DND-41 (cell line): ENCODE measurements around the gene SAMD4A.

Source experiments
- ATAC-seq: fragments of 200-7000 bp; cut with Tn5 transposase; 3 replicates; pipeline ENCODE4 v1.9.1; 2021; ENCODE audit warnings: low read depth; ENCODE audit not compliant: insufficient read depth
- DNase-seq: peaks from one replicate; pipeline ENCODE4 v3.0.0-alpha.2; 2020
- H2AFZ ChIP-seq: 2 replicates; pipeline ENCODE4 v1.6.0; 2012; ENCODE audit warnings: low read depth, low read length
- H3K27ac ChIP-seq: 2 replicates; pipeline ENCODE4 v1.5.1; 2012; ENCODE audit warnings: low read length, inconsistent platforms
- H3K27me3 ChIP-seq: fragments of 200-600 bp; sonication (generic); 2 replicates; pipeline ENCODE4 v1.6.0; 2012; ENCODE audit warnings: low read length, mild to moderate bottlenecking, inconsistent platforms; ENCODE audit not compliant: insufficient read depth, poor library complexity
- H3K36me3 ChIP-seq: 2 replicates; pipeline ENCODE4 v1.5.1; 2012; ENCODE audit warnings: low read length, inconsistent platforms; ENCODE audit not compliant: insufficient read depth
- H3K4me1 ChIP-seq: 2 replicates; pipeline ENCODE4 v1.5.1; 2012; ENCODE audit warnings: mild to moderate bottlenecking, low read length; ENCODE audit not compliant: insufficient read depth
- H3K4me2 ChIP-seq: 2 replicates; pipeline ENCODE4 v1.6.0; 2012; ENCODE audit warnings: mild to moderate bottlenecking, moderate library complexity, low read length, inconsistent platforms; ENCODE audit not compliant: insufficient read depth
- H3K4me3 ChIP-seq, 2 experiments: fragments of 200-600 bp in 1 of 2; shearing (Covaris generic) in 1 of 2; 2 replicates each; pipeline ENCODE4 v1.5.1; 2012 to 2016; ENCODE audit warnings: inconsistent platforms in 2 of 2, low read length in 2 of 2, mild to moderate bottlenecking in 2 of 2, low read depth in 1 of 2, moderate library complexity in 1 of 2
- H3K79me2 ChIP-seq: 2 replicates; pipeline ENCODE4 v1.6.0; 2012; ENCODE audit warnings: low read length, inconsistent platforms; ENCODE audit not compliant: insufficient read depth
- H3K9ac ChIP-seq: 2 replicates; pipeline ENCODE4 v1.6.0; 2012; ENCODE audit warnings: low read depth, mild to moderate bottlenecking, inconsistent platforms, low read length, moderate library complexity
- H3K9me3 ChIP-seq: 2 replicates; pipeline ENCODE4 v1.5.1; 2012; ENCODE audit warnings: low read length, moderate library complexity, mild to moderate bottlenecking, inconsistent platforms; ENCODE audit not compliant: insufficient read depth, severe bottlenecking
- H4K20me1 ChIP-seq: 2 replicates; pipeline ENCODE4 v1.6.0; 2012; ENCODE audit warnings: low read length; ENCODE audit not compliant: insufficient read depth
- EZH2 ChIP-seq: IDR thresholded peaks from 3 replicates; pipeline ENCODE4 v1.6.1; 2012; ENCODE audit warnings: borderline replicate concordance, low read depth, mild to moderate bottlenecking, moderate library complexity, low read length, inconsistent platforms; ENCODE audit not compliant: severe bottlenecking
- TF ChIP-seq, protein P1 (sequence below): IDR thresholded peaks from 2 replicates; pipeline ENCODE4 v1.5.1; 2012; ENCODE audit warnings: borderline replicate concordance, low read length, moderate library complexity, mild to moderate bottlenecking; ENCODE audit not compliant: poor library complexity, severe bottlenecking; ENCODE audit errors: extremely low read depth

SAMD4A gene

DNA sequence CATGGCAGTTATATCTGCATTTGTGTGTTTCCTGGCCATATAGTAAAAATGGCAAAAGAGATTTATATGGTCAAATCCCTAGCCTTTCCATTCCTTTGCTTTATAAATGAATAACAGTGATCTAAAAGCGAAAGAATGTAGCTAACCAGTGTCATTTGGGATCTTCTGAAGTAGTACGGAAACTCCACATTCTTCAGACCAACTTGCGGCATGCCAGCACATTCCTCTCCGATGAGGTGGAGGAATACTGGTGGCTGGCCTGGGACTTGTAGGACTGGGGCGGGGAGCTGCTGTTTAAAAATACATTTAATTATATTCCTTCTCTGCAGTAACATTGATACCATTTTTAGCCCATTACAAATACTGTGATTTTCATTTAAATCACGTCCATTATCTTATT is 85.3 kb downstream of the SAMD4A start:
- peaks cover 40% of the 10 kb centered on the region for H3K27me3 ChIP-seq
- H3K4me3 ChIP-seq = no peak overlapping the region
- no peaks in the 10 kb centered on the region for H3K4me1 ChIP-seq
- no peak overlapping the region for H3K9ac ChIP-seq
- no peaks in the 10 kb centered on the region for H3K79me2 ChIP-seq
- TF ChIP-seq, protein P1, sequence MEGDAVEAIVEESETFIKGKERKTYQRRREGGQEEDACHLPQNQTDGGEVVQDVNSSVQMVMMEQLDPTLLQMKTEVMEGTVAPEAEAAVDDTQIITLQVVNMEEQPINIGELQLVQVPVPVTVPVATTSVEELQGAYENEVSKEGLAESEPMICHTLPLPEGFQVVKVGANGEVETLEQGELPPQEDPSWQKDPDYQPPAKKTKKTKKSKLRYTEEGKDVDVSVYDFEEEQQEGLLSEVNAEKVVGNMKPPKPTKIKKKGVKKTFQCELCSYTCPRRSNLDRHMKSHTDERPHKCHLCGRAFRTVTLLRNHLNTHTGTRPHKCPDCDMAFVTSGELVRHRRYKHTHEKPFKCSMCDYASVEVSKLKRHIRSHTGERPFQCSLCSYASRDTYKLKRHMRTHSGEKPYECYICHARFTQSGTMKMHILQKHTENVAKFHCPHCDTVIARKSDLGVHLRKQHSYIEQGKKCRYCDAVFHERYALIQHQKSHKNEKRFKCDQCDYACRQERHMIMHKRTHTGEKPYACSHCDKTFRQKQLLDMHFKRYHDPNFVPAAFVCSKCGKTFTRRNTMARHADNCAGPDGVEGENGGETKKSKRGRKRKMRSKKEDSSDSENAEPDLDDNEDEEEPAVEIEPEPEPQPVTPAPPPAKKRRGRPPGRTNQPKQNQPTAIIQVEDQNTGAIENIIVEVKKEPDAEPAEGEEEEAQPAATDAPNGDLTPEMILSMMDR = no peak
- H4K20me1 ChIP-seq = no peaks in the 10 kb centered on the region
- no peak overlapping the region for H3K4me2 ChIP-seq
- ATAC-seq = no peak
- no peak for DNase-seq
- H3K36me3 ChIP-seq = no peaks in the 10 kb centered on the region
- H3K9me3 ChIP-seq = no peaks in the 10 kb centered on the region
- H2AFZ ChIP-seq = no peak overlapping the region
- H3K27ac ChIP-seq = no peak overlapping the region

DNA sequence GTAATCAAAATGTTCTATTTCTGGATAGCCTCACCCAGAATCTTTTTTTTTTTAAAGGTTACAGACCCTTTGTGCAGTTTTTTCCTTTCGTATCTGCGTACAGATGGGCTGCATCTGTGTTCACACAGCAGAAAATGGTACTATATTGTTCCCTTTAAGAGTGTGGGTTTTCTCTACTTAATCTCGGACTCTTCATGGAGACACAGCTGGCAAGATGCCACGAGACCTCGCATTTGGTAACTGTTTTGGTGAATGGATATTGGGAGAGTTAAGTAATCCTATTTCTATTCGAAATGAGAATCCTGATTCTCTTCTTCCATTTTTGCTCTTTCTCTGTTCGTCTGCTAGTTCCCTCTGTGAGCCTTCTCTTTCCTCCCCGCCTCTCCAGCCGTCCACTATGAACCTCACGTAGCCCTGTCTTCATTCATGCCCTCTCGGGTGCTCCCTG is 85.7 kb downstream of the SAMD4A start:
- Histone ChIP-seq H2AFZ (no peak overlapping the region), H3K27me3 (peaks cover 35% of the 10 kb centered on the region), H3K4me3 (no peak overlapping the region), H3K36me3 (no peaks in the 10 kb centered on the region), H3K9me3 (no peaks in the 10 kb centered on the region), H3K4me2 (no peak overlapping the region), H4K20me1 (no peaks in the 10 kb centered on the region), H3K79me2 (no peaks in the 10 kb centered on the region), H3K9ac (no peak overlapping the region), H3K4me1 (no peaks in the 10 kb centered on the region), H3K27ac (no peak overlapping the region)
- DNase-seq (no peak), ATAC-seq (no peak)
- TF ChIP-seq, protein P1 = no peak
- no peak for TF ChIP-seq EZH2

DNA sequence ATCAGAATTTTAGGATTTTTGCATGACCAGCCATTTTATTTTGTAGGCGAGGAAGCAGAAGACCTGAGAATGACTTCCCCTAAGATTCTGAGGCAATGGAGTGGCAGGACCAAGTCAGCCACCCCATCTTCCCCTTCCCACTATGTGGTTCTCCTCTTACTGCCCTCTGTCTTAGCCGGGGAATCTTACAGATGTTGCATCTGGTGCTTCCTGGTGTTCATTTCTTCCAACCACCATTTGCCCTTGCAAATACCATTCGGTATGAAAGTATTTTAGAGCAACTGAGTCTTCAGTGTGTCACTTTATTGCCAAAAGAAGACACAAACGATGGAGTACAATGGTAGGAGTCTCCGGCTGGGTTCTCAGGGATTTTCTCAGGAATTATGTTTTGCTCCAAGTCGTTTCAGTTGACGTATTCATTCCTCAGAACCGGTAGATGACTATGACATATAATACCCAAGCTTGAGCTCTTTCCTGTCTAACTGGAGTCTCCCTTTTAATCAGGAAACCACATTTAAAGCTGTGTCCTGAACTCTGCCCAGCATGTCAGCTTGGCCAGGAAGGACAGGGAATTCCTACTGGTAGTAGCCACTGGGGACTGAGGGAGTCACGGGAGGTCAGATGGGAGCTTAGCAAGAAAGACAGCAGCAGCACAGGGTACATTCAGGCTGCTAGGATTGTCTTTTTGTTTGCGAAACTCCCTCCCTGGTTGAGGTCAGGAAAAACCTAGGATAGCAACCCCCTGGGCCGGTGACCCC is 87.0 kb downstream of the SAMD4A start:
- no peaks in the 10 kb centered on the region for H4K20me1 ChIP-seq
- H3K4me1 ChIP-seq = no peaks in the 10 kb centered on the region
- H3K4me2 ChIP-seq = no peak overlapping the region
- DNase-seq = no peak
- no peak for ATAC-seq
- H3K9ac ChIP-seq = no peak overlapping the region
- H3K79me2 ChIP-seq = no peaks in the 10 kb centered on the region
- H3K36me3 ChIP-seq = no peaks in the 10 kb centered on the region
- H2AFZ ChIP-seq = no peak overlapping the region
- H3K4me3 ChIP-seq = no peak overlapping the region
- no peak overlapping the region for H3K27ac ChIP-seq
- TF ChIP-seq, protein P1 = no peak
- TF ChIP-seq EZH2 = no peak
- H3K9me3 ChIP-seq = no peaks in the 10 kb centered on the region
- peaks cover 23% of the 10 kb centered on the region for H3K27me3 ChIP-seq

DNA sequence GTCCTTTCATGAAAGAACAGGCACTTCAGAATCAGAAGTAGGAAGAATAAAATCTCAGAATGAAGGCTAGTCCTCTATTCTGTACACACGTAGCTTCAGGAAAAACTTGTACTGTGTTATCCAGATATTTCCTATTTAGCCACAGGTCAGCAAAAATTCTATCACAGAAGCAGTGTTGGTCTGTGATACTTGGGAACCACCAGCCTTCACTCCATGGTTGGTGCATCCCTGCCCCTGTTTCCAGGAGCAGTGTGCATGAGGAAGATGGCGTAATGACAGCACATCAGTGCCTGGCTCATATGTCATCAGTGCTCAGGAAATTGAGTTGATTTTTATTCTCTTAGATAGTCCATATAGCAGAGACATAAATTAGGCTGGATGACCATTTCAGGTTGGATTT is 87.7 kb downstream of the SAMD4A start:
- Histone ChIP-seq H3K9me3 (no peaks in the 10 kb centered on the region), H3K36me3 (no peaks in the 10 kb centered on the region), H3K27me3 (peaks cover 16% of the 10 kb centered on the region), H3K4me1 (no peaks in the 10 kb centered on the region), H3K27ac (no peak overlapping the region), H3K79me2 (no peaks in the 10 kb centered on the region), H3K9ac (no peak overlapping the region), H2AFZ (no peak overlapping the region), H4K20me1 (no peaks in the 10 kb centered on the region), H3K4me2 (no peak overlapping the region), H3K4me3 (no peak overlapping the region)
- no peak for TF ChIP-seq EZH2
- TF ChIP-seq, protein P1 = no peak
- no peak for DNase-seq
- no peak for ATAC-seq
